HUDEP-2 (cell line): Measurements from ENCODE around the gene SERAC1.
"Not testable (repeated sequence)": the region's sequence is repeated elsewhere in the genome, so short reads cannot be mapped to it uniquely, and the experiment has no call there.

ENCODE experiments used
- DNase-seq, 76 experiments: peaks; one replicate each; lab custom pipeline; 2025; ENCODE audit not compliant: unreplicated experiment in 76 of 76; lab: John Stamatoyannopoulos, UW

Gene SERAC1

DNA sequence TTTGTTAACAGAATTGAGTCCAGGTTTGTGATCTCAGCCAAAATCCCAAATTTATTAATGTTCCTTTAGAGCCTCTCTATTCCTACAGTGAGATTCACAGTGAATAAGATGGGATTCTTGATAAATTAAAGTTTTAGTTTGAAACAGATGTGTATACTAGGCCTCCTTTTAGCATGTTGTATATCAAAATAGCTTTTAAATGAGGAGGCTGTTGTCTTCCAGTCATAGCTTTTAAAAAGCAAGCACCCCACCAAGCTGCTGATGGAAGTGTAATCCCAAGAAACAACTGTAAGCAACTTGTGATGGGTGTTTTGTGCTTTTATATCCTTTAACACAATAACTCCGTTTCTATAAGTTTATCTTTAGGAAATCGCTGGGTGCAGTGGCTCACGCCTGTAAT, 7.0 kb upstream of the SERAC1 start:
- no peak for DNase-seq

- no peak for DNase-seq
Observed at GRCh38 chr6:158174514-158174913, 6.5 kb upstream of the SERAC1 start.

GRCh38 chr6:158174024-158174423, 6.0 kb upstream of the SERAC1 start:
- DNase-seq, result no peak

DNA sequence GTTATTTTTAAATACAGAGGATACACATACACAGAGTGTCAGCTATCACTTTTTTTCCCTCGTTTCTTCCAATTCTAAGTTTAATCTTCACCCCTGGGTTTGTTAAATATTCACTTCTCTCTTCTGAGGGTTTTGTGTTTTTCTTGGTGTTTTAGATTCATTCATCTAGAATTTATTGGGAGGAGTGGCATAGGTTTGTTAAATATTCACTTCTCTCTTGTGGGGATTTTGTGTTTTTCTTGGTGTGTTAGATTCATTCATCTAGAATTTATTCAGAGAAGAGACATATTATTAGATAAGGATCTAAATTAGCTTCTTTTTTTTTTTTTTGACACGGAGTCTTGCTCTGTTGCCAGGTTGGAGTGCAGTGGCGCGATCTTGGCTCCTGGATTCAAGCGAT, 3.9 kb upstream of the SERAC1 start:
- no peak for DNase-seq

DNA sequence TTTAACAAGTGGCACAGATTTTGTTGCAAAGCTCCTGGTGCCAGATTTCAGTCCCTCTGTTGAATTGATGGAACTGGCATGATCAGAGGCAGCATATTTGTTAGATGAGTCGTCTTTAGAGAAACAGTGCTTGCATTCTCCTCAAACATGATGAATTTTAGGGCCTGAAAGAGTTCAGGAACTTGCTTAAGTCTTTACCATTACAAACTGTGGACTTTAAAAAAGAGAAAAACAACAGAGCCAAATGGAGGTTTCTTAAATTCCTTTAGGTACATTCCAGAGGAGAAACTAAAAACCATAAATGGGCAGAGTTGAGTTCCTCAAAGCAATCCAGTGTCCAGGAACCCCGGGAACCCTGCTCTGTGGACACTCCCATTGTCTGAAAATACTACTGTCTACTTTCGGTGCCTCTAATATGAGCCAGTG, 2.6 kb upstream of the SERAC1 start:
- no peak for DNase-seq

DNA sequence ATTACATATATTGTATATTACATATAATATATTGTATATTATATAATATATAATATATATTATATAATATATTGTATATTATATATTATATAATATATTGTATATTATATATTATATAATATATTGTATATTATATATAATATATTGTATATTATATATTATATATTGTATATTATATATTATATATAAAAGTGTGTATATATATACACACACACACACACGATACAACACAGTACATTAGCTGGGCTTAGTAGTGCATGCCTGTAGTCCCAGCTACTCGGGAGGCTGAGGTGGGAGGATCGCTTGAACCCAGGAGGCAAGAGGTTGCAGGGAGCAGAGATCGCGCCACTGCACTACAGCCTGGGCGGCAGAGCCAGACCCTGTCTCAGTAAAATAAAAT, 1.6 kb upstream of the SERAC1 start:
- not testable (repeated sequence) for DNase-seq

DNA sequence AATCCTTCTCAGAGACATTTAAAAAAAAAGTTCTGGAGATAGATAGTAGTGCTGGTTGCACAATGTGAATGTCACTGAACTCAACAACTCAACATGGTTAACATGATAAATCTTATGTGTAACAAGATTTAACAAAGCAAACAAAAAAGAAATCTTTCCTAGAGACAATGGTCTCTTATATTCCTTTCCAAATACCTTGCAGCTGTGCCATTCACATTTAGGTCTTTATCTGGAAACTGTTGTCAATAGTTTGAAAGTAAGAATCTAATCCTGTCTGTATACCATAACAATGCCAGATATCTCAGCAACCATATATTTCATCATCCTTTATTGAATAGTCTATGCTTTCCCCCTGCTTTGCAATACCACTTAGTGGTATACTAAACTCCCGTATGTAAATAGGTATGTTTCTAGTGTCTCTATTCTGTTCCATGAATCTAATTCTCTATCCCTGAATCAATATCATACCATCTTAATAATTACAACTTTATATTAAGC, 2.1 kb downstream of the SERAC1 start:
- no peak for DNase-seq

GRCh38 chr6:158164579-158165170, 3.4 kb downstream of the SERAC1 start:
- DNase-seq, result no peak

GRCh38 chr6:158161566-158162254, 6.4 kb downstream of the SERAC1 start:
- DNase-seq, result no peak

DNA sequence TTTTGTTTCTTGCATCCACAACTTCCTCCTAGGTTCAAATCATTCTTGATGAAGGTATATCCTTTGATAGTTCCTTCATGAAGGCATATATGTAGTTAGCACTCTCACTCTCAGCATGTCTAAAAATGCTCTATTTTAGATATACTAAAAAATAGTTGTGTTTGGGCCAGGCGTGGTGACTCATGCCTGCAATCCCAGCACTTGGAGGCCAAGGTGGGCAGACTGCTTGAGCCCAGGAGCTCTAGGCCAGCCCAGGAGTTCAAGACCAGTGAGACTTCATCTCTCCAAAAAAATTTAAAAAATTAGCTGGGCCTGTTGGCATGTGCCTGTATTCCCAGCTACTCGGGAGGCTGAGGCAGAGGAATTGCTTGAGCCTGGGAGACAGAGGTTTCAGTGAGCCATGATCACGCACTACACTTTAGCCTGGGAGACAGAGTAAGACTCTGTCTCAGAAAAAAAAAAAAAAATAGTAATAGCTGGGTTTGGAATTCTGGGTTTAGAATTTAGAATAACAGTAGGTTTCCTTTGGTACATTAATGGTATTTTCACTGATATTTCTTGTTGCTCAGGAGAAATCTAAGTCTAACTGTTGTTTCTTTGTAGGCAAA, 7.0 kb downstream of the SERAC1 start:
- DNase-seq, result no peak

DNA sequence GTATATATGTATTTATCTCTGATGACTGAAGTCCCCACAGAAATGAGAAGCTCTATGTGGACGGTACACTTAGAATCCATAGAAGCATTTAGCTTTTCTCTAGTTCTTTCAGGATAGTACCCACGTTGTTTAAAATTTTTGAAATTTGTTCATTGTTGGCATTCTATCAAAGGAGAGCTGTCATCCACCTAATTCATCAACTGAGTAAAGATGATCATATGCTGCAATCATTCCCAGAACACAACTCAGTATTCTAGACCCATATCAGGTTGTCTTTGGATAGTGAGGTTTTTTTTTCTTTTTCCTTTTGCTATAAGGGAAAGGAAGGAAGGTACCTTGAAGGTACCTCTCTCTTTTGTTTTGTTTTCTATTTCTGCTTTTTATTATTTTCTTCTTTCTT, 9.3 kb downstream of the SERAC1 start:
- no peak for DNase-seq

GRCh38 chr6:158158123-158158522, 9.9 kb downstream of the SERAC1 start:
- no peak for DNase-seq

DNA sequence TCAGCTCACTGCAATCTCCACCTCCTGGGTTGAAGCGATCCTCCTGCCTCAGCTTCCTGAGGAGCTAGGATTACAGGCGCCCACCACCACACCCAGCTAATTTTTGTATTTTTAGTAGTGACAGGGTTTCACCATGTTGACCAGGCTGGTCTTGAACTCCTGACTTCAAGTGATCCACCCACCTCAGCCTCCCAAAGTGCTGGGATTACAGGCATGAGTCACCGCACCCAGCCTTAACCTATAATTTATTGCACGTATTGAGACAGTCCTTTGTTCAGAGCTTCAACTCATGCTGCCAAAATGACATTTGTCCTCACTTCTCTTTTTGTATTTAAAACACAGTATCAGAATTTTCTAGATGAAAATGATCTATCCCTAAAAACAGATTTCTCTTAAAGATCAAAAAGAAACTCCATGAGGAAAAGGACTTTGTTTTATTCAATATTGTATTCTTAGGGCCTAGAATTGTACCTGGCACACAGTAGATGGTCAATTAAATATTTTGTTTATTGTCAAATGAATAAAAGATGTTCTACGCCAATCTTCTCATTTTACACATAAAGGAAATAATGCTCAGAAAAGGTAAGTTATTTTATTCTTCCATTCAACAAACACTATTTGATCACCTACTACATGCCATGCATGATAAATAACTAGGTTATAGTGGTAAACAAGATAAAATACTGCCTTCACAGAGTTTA, 10.8 kb downstream of the SERAC1 start:
- no peak for DNase-seq

DNA sequence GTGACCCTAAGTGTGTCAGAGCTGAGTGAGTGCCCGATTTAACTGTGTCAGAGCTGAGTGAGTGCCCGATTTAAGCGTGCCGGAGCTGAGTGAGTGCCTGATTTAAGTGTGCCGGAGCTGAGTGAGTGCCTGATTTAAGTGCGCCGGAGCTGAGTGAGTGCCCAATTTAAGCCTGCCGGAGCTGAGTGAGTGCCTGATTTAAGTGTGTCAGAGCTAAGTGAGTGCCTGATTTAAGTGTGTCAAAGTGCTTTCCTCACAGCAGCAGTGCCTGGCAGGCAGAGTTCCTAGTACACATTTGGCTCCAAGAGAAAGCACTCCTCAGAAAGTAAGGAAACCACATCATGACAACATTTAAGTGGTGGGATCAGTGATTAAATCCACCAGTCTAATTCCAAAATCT, 13.2 kb downstream of the SERAC1 start:
- no peak for DNase-seq

DNA sequence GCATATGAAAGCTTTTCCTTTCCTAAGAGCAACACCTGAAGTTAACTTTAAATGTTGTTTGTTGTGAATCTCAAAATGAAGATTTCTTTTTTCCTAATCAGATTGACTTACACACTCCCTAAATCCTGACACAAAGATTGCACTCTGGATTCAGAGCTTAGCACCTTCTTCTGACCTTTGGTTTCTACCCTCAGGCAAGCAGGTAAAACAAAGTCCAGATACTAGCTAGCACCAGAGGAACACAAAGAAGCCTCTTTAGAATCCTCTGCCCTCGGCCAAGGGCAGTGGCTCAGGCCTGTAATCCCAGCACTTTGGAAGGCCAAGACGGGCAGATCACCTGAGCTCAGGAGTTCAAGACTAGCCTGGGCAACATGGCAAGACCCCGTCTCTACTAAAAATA, 14.5 kb downstream of the SERAC1 start:
- no peak for DNase-seq

DNA sequence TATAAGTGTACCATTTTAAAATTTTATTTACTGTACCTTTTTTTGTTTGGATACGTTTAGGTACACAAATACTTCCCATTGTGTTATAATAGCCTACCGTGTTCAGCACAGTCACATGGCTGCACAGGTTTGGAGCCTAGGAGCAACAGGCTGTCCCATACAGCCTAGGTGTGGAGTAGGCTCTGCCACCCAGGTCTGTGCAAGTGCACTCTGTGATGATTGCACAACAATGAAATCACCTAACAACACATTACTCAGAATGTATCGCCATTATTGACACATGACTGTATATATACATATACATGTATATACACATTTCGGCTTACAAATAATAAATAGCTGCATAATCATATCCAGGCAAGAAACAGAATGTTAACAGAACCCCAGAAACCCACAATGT, 15.4 kb downstream of the SERAC1 start:
- DNase-seq, result no peak

DNA sequence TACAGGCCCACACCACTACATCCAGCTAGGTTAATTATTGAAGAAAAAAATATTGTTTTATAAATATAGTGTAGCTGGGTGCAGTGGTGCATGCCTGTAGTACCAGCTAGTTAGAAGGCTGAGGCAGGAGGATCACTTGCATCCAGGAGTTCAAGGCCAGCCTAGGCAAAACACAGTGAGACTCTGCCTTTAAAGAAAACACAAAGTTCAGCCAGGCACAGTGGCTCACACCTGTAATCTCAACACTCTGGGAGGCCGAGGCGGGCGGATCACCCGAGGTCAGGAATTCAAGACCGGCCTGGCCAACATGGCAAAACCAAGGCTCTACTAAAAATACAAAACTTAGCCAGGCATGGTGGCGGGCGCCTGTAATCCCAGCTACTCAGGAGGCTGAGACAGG, 16.0 kb downstream of the SERAC1 start:
- DNase-seq, result not testable (repeated sequence)

- DNase-seq, result no peak
Observed at GRCh38 chr6:158150701-158151100, 17.4 kb downstream of the SERAC1 start.

GRCh38 chr6:158149641-158150040, 18.4 kb downstream of the SERAC1 start:
- DNase-seq, result no peak

GRCh38 chr6:158143700-158144099, 24.4 kb downstream of the SERAC1 start:
- peak in 16 of 76 experiments; percentile 9 to 43 (median 23) for DNase-seq

DNA sequence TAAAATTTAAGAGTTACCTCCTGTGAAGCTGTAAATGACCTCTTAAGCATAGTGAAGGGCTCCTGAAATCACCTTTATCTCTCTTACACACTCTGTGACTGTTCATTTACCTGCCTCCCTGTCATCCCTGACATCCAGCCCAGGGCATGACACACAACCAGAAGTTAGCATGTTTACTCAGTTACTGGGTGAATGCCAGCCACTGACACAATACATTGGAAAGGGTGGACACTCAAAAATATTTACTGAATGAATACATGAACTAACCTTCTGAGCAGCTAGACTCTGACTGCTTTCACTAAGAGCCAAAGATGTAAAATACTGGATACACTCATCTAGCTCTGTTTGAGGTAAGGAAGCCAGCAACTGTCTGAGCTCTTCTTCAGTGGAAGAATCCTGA, 25.3 kb downstream of the SERAC1 start:
- no peak for DNase-seq
